ENCODE data around the gene STON2. TPM values are rescaled to one million over a fixed set of nuclear protein-coding genes. Genes with fewer than 3 reads are reported as not detected.

The STON2 gene
- total and polyA plus RNA-seq, 2 of the 13 experiments (the other 11 are each of a cell fraction or from before 2014, with no cell fraction given): 2.1 to 11.0 TPM

- no peak for TF ChIP-seq HMGXB3 (CRISPR knock-in tag; IDR thresholded peaks at IDR 0.05; ENCODE audit: borderline replicate concordance)
- no peak for TF ChIP-seq ZNF549 (CRISPR knock-in tag; IDR thresholded peaks at IDR 0.05)
- no peak for TF ChIP-seq ZSCAN22 (CRISPR knock-in tag; IDR thresholded peaks at IDR 0.05)
- no peak for TF ChIP-seq SOX6 (IDR thresholded peaks at IDR 0.05)
- peak; percentile 62; the same call in 1 of the 2 replicates for TF ChIP-seq SOX6 (CRISPR knock-in tag; IDR thresholded peaks at IDR 0.05)
- TF ChIP-seq ZFP36 (IDR thresholded peaks at IDR 0.05; ENCODE audit: borderline replicate concordance, low read depth, low read length, partially characterized antibody): no peak
- no peak for TF ChIP-seq ZSCAN25 (CRISPR knock-in tag; IDR thresholded peaks at IDR 0.05)
- no peak for TF ChIP-seq ZNF710 (CRISPR knock-in tag; IDR thresholded peaks at IDR 0.05; ENCODE audit: borderline replicate concordance)
- TF ChIP-seq GZF1 (CRISPR knock-in tag; IDR thresholded peaks at IDR 0.05): no peak
- peak; percentile 68 for TF ChIP-seq HNF4A (CRISPR knock-in tag; IDR thresholded peaks at IDR 0.05)
- no peak for TF ChIP-seq WIZ (CRISPR knock-in tag; IDR thresholded peaks at IDR 0.05)
- TF ChIP-seq ZNF737 (CRISPR knock-in tag; IDR thresholded peaks at IDR 0.05; ENCODE audit: borderline replicate concordance): no peak
- TF ChIP-seq HMG20A (CRISPR knock-in tag; IDR thresholded peaks at IDR 0.05; ENCODE audit: borderline replicate concordance): peak; percentile 39; the same call in 1 of the 2 replicates
- no peak for TF ChIP-seq ZNF253 (CRISPR knock-in tag; IDR thresholded peaks at IDR 0.05; ENCODE audit: borderline replicate concordance)
- no peak for TF ChIP-seq HNRNPH1 (optimal IDR thresholded peaks at IDR 0.05; ENCODE audit: low read depth, low read length)
- no peak for TF ChIP-seq ZBTB37 (CRISPR knock-in tag; IDR thresholded peaks at IDR 0.05)
- no peak for TF ChIP-seq ZNF704 (CRISPR knock-in tag; IDR thresholded peaks at IDR 0.05; ENCODE audit: borderline replicate concordance)
These were observed 80.8 kb downstream of the STON2 start (continued) for GRCh38 chr14:81319314-81319713.
